Stomach smooth muscle (tissue), 2 donors: ENCODE data around the gene HS3ST3A1.

ENCODE experiments used
- H3K27ac ChIP-seq: one replicate; pipeline ENCODE4 v1.7.0; 2013; ENCODE audit warnings: mild to moderate bottlenecking, low read length, inconsistent platforms
- H3K27me3 ChIP-seq, 2 donors: one replicate each; pipeline ENCODE4 v1.7.0; 2013; ENCODE audit warnings: low read length in 2 of 2; ENCODE audit not compliant: insufficient read depth in 2 of 2, control insufficient read depth in 1 of 2
- H3K36me3 ChIP-seq, 2 donors: one replicate each; pipeline ENCODE4 v1.7.0; 2013; ENCODE audit warnings: low read length in 2 of 2; ENCODE audit not compliant: control insufficient read depth in 2 of 2, insufficient read depth in 2 of 2
- H3K4me1 ChIP-seq: one replicate; pipeline ENCODE4 v1.7.0; 2013; ENCODE audit warnings: low read length; ENCODE audit not compliant: control insufficient read depth, insufficient read depth
- H3K4me3 ChIP-seq, 2 donors: one replicate each; pipeline ENCODE4 v1.7.0; 2013; ENCODE audit warnings: low read length in 2 of 2
- H3K9ac ChIP-seq, 2 donors: one replicate each; pipeline ENCODE4 v1.7.0; 2013; ENCODE audit warnings: low read length in 2 of 2, mild to moderate bottlenecking in 1 of 2
- H3K9me3 ChIP-seq, 2 donors: one replicate each; pipeline ENCODE4 v1.7.0; 2013; ENCODE audit warnings: low read length in 2 of 2; ENCODE audit not compliant: control insufficient read depth in 2 of 2
- donor health status: healthy.
- donor health status: Pancreatic carcinoma.

Gene HS3ST3A1

DNA sequence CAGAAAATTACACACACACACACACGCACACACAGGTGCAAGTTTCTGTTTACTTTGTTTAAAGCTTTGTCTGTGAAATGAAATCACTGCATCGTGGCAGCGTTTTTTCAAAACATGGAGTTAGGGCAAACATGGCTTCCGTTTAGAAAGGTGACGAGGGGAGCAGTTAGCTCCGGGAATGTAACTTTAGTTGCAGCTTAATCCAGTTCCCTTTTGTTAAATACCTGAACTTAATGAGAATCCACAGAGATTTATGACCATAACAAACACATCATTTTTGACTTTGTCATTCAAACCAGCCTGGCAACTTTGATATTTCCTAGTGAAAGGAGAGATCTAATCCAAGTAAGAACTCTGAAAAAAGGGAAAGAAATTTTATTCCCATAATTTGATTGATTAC, 12.1 kb downstream of the HS3ST3A1 start:
- Histone ChIP-seq H3K9ac (no peak overlapping the region), H3K27me3 (peaks cover 2 to 6% of the 10 kb centered on the region in 2 donors), H3K9me3 (no peaks in the 10 kb centered on the region), H3K36me3 (no peaks in the 10 kb centered on the region), H3K4me3 (no peak overlapping the region), H3K4me1 (no peaks in the 10 kb centered on the region), H3K27ac (no peak overlapping the region)

DNA sequence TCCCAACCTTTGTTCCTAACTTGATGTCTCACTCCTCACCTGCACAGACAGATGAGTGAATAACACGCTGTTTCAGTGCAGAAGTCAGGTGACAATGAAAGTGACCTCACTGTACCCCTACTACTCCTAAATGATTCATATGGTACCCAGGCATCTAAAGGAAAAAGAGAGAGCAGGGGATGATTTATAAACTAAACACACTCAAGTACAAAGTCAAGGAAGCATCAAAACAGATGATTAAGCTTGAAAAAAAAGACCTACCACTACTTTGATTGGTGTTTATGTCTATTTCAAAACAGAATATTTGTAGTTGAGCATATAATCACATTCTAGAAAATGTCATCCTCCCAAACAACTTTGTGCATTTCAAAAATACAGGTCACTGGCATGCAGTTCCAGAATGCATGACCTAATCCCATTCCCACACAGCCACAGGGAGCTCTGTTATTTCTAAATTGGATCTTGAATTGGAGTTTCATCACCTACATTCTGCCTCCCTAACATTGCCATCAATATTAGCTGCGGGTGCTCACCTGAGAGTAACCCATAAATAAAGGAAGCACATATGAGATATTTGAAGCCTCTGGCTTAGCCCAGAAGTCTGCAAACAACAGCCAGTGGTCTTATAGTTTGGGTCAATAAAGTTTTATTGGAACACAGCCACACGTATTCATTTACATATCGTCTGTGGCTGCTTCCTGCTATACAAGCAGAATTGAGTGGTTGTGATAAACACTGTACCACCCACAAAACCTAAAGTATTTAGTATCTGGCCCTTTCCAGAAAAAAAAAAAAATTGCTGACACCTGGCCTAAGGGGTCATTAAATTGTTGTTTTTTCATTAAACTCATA, 14.0 kb downstream of the HS3ST3A1 start:
- H3K27ac ChIP-seq, result no peak overlapping the region
- H3K4me1 ChIP-seq, result no peaks in the 10 kb centered on the region
- H3K27me3 ChIP-seq, result peaks cover 0 to 2% of the 10 kb centered on the region in 2 donors
- H3K9me3 ChIP-seq, result no peaks in the 10 kb centered on the region
- H3K9ac ChIP-seq, result no peak overlapping the region
- no peaks in the 10 kb centered on the region for H3K36me3 ChIP-seq
- no peak overlapping the region for H3K4me3 ChIP-seq

DNA sequence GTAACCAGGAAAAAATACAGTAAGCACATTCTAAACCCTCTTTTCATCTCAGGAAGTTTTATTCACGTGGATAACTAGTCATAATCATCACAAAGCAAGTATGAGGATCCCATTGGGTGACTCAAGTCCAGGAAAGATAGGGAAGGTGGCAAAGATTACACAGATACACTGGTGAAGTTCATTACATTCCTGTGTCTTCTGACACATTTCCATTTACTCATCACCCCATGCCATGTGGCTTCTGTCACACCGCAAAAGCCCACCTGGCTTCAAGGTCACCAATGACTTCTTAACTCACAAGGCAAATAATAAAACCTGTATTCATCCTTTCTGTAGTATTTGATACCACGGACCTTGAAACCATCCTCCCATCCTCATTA, 17.0 kb downstream of the HS3ST3A1 start:
- Histone ChIP-seq H3K27ac (no peak overlapping the region), H3K9me3 (no peaks in the 10 kb centered on the region), H3K9ac (no peak overlapping the region), H3K27me3 (peaks cover 0 to 2% of the 10 kb centered on the region in 2 donors), H3K4me1 (no peaks in the 10 kb centered on the region), H3K36me3 (no peaks in the 10 kb centered on the region), H3K4me3 (no peak overlapping the region)

DNA sequence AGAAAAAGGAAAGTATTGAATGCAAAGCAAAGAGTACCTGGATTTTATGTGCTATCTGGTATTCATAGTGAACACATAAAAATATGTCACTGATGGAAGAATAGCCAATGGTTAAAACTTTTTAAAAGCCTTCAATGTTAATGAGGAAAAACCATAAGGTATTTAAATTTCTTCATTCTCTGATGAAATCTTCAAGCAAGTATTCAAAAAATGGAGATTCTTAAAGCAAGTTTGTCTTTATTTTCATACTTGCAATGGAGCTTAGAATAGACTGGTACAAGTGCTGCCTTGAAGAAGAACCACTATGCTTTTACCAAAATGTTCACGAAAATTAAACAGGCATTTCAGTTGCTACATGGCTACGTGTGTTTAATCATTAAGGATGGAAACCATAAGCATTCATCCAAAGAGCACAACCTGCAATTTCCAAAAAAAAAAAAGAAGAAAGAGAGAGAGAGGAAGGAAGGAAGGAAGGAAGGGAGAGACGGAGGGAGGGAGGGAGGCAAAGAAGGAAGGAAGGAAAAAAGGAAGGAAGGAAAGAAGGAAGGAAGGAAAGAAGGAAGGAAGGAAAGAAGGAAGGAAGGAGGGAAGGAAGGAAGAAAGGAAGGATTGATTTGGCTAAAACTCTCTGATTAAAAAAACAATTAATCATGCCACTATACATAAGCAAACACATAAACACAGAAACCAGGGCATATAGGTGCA, 17.6 kb downstream of the HS3ST3A1 start:
- H3K27ac ChIP-seq, result no peak overlapping the region
- H3K9me3 ChIP-seq, result no peaks in the 10 kb centered on the region
- H3K36me3 ChIP-seq, result no peaks in the 10 kb centered on the region
- H3K4me1 ChIP-seq, result no peaks in the 10 kb centered on the region
- no peak overlapping the region for H3K9ac ChIP-seq
- peaks cover 0 to 2% of the 10 kb centered on the region in 2 donors for H3K27me3 ChIP-seq
- H3K4me3 ChIP-seq, result no peak overlapping the region

DNA sequence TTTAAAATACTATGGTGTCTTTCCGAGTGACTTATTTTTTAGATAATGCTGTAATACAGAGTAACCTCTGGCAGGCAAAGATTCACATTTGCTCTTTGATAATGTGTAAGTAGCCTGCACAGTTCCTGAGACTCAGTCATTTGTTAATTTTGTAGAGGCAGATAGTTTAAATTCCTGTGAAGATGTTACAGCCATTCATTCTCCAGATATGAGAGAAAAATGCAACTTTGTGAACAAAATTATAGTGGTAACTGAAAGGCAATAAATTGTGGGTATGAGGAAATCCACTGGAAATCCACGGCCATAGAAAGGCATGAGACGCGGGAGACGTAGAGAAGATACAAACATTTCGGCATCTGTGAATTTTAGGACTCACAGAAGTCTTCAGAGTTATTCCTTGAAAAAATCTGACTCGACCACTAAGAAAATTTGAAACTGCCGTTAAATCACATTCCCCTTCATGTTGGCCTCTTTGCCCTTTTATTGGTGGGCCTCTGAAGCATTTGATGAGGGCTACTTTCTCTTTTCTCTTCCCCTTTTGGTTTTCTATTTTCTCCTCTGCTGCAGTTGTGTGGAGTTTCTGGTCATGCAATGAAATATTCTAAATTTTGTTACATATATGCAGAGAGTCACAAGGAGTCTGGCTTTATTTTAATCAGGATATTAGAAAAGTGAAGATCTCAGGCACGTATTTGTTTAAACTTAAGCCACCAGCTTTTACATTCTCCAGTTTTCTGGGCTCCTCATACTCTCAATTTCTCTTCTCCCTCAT, 18.8 kb downstream of the HS3ST3A1 start:
- no peaks in the 10 kb centered on the region for H3K4me1 ChIP-seq
- no peaks in the 10 kb centered on the region for H3K9me3 ChIP-seq
- no peak overlapping the region for H3K9ac ChIP-seq
- H3K27ac ChIP-seq, result no peak overlapping the region
- H3K4me3 ChIP-seq, result no peak overlapping the region
- H3K36me3 ChIP-seq, result no peaks in the 10 kb centered on the region
- H3K27me3 ChIP-seq, result peaks cover 0 to 2% of the 10 kb centered on the region in 2 donors

DNA sequence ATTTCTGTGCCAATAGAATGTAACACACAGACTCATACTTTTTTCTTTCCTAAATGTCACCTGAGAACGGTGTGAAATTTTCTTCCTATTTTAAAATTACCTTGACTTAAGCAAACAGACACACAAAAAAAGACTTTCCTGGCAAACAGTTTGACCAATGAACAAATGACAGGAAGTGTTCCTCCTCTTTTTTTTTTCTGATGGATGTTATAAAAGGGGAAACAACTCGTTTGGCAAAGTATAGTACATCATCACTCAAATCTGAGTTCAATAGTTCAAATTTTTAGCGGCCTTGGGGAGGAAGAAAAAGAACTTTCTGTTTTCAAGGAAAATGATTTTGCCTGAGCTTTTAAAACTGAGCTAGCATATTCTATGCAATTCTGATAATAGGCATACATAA, 19.8 kb downstream of the HS3ST3A1 start:
- H3K9ac ChIP-seq, result no peak overlapping the region
- no peaks in the 10 kb centered on the region for H3K9me3 ChIP-seq
- H3K36me3 ChIP-seq, result no peaks in the 10 kb centered on the region
- no peak overlapping the region for H3K4me3 ChIP-seq
- H3K27ac ChIP-seq, result no peak overlapping the region
- no peaks in the 10 kb centered on the region for H3K4me1 ChIP-seq
- H3K27me3 ChIP-seq, result peaks cover 0 to 2% of the 10 kb centered on the region in 2 donors

DNA sequence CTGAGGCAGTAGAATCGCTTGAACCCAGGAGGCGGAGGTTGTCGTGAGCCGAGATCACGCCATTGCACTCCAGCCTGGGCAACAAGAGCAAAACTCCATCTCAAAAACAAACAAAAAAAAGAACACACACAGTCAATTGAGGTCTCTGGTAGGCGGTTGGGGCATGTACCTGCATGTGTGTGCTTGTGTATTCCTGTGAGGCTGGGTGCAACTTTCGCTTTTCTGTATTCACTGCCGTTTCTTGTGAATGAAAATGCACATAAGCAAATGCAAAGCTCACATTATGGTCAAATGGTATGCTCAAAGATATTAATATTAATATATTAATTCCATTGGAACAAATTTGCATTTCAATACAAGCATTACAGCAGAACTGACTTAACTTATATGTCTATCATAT, 20.9 kb downstream of the HS3ST3A1 start:
- Histone ChIP-seq H3K27me3 (no peaks in the 10 kb centered on the region), H3K9ac (no peak overlapping the region), H3K27ac (no peak overlapping the region), H3K36me3 (no peaks in the 10 kb centered on the region), H3K4me1 (no peaks in the 10 kb centered on the region), H3K4me3 (no peak overlapping the region), H3K9me3 (no peaks in the 10 kb centered on the region)

DNA sequence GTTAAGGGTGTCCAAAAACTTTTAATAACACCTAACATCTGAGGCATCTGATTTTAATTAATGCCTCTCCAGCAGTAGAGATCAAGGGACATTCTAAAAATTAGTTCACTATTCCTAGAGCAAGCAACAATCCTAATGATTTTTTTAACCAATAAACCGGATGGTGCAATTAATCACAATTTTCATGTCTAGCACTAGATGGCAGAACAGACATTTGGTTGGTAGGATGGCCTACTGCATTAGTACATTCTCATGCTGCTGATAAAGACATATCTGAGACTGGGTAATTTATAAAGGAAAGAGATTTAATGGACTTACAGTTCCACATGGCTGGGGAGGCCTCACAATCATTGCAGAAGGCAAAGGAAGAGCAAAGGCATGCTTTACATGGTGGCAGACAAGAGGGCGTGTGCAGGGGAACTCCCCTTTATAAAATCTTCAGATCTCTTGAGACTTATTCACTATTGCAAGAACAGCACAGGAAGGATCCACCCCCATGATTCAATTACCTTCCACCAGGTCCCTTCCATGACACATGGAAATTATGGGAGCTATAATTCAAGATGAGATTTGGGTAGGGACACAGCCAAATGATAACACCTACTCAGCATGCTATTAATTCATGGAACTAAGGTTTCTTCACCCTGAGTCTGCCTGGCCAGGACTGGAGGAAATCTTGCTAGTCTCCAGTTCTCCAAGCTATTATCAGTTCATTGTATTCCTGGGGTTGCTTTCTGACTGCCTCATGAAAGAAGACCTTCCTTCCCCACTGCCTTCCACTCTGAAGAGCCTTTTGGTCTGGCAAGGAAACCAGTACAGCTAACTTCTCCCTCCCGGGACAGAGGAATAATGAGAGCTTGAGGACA, 24.8 kb downstream of the HS3ST3A1 start:
- no peak overlapping the region for H3K27ac ChIP-seq
- no peaks in the 10 kb centered on the region for H3K9me3 ChIP-seq
- H3K27me3 ChIP-seq, result peaks cover 2 to 7% of the 10 kb centered on the region in 2 donors
- no peaks in the 10 kb centered on the region for H3K4me1 ChIP-seq
- no peak overlapping the region for H3K4me3 ChIP-seq
- no peak overlapping the region for H3K9ac ChIP-seq
- H3K36me3 ChIP-seq, result no peaks in the 10 kb centered on the region

DNA sequence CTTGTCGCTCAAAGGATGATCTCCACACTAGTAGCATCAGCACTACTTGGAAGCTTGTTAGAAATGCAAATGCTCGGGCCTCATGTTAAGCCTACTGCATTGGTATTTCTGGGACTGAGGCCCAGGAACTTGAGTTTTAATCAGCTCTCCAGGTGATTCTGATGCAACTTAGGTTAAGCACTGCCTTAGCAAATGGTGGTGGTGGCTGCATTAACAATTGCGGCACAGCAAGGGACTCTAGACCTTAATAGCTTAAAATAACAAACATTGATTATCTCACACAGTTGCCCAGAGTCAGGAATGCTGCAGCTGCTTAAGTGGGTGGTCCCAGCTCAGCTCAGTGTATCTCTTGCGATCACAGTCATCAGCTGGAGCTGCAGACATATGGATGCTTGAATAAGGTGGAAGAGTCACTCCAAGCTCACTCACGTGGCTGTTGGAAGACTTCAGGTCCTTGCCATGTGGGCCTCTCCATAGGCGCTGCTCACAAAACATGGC, 25.8 kb downstream of the HS3ST3A1 start:
- H3K27ac ChIP-seq, result no peak overlapping the region

DNA sequence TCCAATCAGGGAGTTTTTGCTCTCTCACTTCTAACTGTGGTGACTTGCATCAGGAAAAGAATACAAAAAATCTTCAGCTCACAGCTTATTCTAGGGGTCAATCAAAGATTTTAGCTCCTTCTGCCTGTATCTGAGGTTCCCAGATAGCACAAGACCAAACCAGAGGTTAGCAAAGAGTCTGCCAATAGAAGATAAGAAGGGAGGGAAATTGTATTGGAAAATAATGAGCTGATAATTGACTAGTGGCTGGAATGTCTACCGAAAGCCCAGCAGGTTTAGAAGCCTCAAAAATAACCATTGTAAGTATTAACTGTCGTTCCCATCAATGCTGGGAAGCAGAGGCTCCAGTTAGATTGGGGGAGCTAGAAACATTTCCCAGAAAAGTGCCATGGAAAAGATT, 26.3 kb downstream of the HS3ST3A1 start:
- no peak overlapping the region for H3K4me3 ChIP-seq
- no peaks in the 10 kb centered on the region for H3K4me1 ChIP-seq
- no peak overlapping the region for H3K9ac ChIP-seq
- H3K36me3 ChIP-seq, result no peaks in the 10 kb centered on the region
- no peaks in the 10 kb centered on the region for H3K9me3 ChIP-seq
- H3K27ac ChIP-seq, result no peak overlapping the region
- H3K27me3 ChIP-seq, result peaks cover 2 to 7% of the 10 kb centered on the region in 2 donors

More for the DNA sequence above, 25.8 kb downstream of the HS3ST3A1 start:
- H3K27me3 ChIP-seq, result peaks cover 2 to 7% of the 10 kb centered on the region in 2 donors
- no peaks in the 10 kb centered on the region for H3K9me3 ChIP-seq
- no peaks in the 10 kb centered on the region for H3K36me3 ChIP-seq
- no peaks in the 10 kb centered on the region for H3K4me1 ChIP-seq
- H3K4me3 ChIP-seq, result no peak overlapping the region
- H3K9ac ChIP-seq, result no peak overlapping the region
